Measurements from ENCODE around the gene APOB.

The APOB gene

DNA sequence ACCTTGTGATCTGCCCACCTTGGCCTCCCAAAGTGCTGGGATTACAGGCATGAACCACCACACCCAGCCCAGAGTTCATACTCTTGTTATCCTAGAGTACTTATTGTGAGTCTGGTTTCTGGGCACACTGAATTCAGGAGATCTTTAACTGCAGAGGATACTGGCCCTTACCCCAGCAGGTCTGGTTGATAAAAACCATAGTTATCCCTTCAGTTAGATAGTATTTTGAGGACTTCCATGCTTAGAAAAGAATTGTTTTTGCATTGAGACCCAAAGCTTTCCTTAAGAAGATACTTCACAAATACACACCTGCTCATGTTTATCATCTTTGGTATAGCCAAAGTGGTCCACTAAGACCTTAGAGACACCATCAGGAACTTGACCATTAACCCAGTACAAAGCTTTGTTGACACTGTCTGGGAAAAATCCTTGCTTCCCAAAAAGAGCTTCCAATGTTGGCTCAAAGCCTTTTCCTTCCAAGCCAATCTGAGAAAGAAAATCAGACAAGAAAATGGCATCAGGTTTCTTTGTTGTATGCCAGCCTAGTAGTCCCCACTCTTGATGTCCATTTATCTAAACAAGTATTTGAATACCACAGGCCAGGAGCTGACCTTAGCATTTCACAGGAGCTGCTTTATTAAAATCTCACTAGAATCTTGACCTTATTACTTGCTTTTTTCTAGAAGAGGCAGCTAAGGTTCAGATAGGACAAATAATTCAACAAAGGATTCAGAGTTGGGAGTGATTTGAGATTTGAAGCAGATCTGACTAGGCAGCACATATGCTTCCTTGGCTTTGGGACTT is 17.2 kb downstream of the APOB start:
- no peak for TF ChIP-seq TAF1 (IDR thresholded peaks at IDR 0.05; ENCODE audit: borderline replicate concordance, insufficient read depth, low read length)

DNA sequence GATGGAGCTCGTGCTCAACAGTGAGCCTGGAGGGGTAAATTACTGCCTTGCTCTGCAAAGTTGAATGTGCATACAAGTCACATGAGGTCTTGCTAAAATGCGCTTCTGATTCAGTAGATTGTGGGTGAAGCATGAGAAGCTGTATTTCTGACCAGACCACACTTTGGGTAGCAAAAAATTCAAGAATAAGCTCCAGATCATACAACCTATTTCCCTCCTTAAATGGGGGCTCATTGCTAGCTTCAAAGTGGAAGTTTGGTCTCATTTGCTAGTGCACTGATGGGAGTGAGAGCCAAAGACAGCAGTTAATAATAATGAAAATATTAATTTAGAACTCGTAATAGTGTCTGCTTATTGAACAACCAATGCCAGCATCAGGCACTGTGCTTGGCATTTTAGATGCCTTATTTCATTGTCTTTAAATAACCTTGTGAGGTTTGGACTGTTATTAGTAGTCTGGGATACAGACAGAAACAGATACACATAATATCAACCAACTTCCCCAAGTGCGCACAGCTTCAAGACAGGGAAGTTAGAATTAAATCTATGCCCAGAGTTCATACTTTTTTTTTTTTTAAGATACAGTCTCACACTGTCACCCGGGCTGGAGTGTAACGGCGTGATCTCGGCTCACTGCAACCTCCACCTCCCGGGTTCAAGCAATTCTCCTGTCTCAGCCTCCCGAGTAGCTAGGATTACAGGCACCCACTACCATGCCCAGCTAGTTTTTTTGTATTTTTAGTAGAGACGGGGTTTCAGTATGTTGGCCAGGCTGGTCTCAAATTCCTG is 18.0 kb downstream of the APOB start:
- TF ChIP-seq SIN3A (IDR thresholded peaks at IDR 0.05; ENCODE audit: borderline replicate concordance, insufficient read depth, low read length) (no peak), FOXP2 (optimal IDR thresholded peaks at IDR 0.05; ENCODE audit: borderline replicate concordance, extremely low read depth, extremely low read length, insufficient read depth) (no peak), TAF1 (IDR thresholded peaks at IDR 0.05; ENCODE audit: borderline replicate concordance, insufficient read depth, low read length) (no peak)

DNA sequence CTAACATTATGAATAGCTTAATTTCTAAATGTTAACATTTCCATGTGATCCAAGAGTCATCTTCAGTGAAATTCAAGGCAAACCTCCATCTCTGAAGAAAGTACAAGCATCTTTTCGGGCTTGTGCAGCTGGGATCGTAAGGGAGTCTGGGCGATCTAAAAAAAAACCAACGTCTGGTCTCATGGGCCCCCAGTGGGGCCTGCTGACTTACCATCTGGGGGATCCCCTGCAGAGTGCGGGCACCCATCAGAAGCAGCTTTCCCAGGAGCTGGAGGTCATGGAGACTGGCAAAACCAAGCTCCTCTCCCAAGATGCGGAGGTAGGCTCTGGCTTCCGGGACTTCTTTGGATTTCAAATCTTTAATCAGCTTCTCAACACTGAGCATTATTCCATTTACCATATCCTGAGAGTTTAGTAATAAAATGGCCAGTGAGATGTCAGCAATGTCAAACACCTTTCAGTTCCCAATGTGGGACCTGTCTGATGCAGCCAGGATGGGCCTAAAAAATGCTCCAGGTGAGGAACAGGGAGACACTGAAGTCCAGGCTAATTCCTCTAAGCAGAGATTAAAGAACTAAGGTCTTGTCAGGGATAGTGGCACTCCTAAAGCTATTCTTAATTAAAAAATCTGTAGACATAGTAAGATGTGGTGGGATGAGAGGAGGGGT is 19.0 kb downstream of the APOB start:
- TF ChIP-seq FOXP2 (optimal IDR thresholded peaks at IDR 0.05; ENCODE audit: borderline replicate concordance, extremely low read depth, extremely low read length, insufficient read depth) (no peak), POLR2AphosphoS5 (IDR thresholded peaks at IDR 0.05; ENCODE audit: low read depth, low read length) (no peak), TAF1 (IDR thresholded peaks at IDR 0.05; ENCODE audit: borderline replicate concordance, insufficient read depth, low read length) (no peak), SIN3A (IDR thresholded peaks at IDR 0.05; ENCODE audit: borderline replicate concordance, insufficient read depth, low read length) (no peak)
- TF ChIP-seq, protein P1, sequence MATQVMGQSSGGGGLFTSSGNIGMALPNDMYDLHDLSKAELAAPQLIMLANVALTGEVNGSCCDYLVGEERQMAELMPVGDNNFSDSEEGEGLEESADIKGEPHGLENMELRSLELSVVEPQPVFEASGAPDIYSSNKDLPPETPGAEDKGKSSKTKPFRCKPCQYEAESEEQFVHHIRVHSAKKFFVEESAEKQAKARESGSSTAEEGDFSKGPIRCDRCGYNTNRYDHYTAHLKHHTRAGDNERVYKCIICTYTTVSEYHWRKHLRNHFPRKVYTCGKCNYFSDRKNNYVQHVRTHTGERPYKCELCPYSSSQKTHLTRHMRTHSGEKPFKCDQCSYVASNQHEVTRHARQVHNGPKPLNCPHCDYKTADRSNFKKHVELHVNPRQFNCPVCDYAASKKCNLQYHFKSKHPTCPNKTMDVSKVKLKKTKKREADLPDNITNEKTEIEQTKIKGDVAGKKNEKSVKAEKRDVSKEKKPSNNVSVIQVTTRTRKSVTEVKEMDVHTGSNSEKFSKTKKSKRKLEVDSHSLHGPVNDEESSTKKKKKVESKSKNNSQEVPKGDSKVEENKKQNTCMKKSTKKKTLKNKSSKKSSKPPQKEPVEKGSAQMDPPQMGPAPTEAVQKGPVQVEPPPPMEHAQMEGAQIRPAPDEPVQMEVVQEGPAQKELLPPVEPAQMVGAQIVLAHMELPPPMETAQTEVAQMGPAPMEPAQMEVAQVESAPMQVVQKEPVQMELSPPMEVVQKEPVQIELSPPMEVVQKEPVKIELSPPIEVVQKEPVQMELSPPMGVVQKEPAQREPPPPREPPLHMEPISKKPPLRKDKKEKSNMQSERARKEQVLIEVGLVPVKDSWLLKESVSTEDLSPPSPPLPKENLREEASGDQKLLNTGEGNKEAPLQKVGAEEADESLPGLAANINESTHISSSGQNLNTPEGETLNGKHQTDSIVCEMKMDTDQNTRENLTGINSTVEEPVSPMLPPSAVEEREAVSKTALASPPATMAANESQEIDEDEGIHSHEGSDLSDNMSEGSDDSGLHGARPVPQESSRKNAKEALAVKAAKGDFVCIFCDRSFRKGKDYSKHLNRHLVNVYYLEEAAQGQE (IDR thresholded peaks at IDR 0.05; ENCODE audit: insufficient read depth in 1 of 2, low read depth in 2 of 2, low read length in 2 of 2) = no peak

DNA sequence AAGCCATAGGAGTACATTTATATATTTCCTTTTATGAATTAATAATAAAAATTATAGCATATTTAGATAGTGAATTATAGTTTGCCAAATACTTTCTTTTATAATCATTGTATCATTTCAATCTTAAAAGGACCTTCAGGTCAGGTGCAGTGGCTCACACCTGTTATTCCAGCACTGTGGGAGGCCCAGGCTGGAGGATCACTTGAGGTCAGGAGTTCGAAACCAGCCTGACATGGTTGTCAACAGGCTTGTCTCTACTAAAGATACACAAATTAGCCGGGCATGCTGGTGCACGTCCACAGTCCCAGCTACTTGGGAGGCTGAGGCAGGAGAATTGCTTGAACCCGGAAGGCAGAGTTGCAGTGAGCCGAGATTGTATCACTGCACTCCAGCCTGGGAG is 19.7 kb downstream of the APOB start:
- TF ChIP-seq POLR2AphosphoS5 (IDR thresholded peaks at IDR 0.05; ENCODE audit: low read depth, low read length) (no peak), TAF1 (IDR thresholded peaks at IDR 0.05; ENCODE audit: borderline replicate concordance, insufficient read depth, low read length) (no peak), SIN3A (IDR thresholded peaks at IDR 0.05; ENCODE audit: borderline replicate concordance, insufficient read depth, low read length) (no peak), FOXP2 (optimal IDR thresholded peaks at IDR 0.05; ENCODE audit: borderline replicate concordance, extremely low read depth, extremely low read length, insufficient read depth) (no peak)
- TF ChIP-seq, protein P1 (IDR thresholded peaks at IDR 0.05; ENCODE audit: insufficient read depth in 1 of 2, low read depth in 2 of 2, low read length in 2 of 2) = no peak

DNA sequence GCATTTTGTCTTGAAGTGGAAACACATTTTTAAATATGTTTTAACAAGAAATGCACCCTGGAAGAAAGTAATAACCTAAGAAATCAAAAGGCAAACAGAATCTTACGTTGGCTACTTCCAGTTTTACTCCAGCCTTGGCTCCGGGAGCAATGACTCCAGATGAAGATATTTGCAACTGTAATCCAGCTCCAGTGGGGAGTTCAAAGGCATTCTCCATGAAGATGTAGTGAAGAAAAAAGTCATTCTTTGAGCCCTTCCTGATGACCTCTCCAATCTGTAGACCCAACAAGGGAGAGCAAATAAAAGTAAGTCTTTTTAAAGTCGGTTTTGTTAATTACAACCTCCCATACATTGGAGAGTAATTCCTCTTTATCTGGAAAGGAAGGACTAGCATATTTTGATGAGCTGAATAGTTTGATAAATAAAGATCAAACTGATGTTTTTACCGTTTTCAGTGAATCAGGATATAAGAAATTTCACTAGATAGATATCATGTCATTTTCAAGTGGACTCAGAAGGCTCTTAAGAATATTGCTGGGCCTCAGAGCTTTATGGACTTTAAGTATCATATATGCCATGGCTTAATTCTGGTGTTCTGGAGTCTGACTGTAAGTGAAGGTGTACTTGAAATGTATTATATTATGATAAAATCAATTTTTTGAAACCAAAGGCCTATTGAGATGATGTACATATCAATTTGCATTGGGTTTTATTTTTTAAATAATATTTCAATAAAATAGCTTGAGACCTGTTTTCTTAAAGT is 20.3 kb downstream of the APOB start:
- TF ChIP-seq TAF1 (IDR thresholded peaks at IDR 0.05; ENCODE audit: borderline replicate concordance, insufficient read depth, low read length) (no peak), POLR2AphosphoS5 (IDR thresholded peaks at IDR 0.05; ENCODE audit: low read depth, low read length) (no peak), SIN3A (IDR thresholded peaks at IDR 0.05; ENCODE audit: borderline replicate concordance, insufficient read depth, low read length) (no peak), FOXP2 (optimal IDR thresholded peaks at IDR 0.05; ENCODE audit: borderline replicate concordance, extremely low read depth, extremely low read length, insufficient read depth) (no peak)
- TF ChIP-seq, protein P1 (IDR thresholded peaks at IDR 0.05; ENCODE audit: insufficient read depth in 1 of 2, low read depth in 2 of 2, low read length in 2 of 2) = no peak
